ENCODE data around the gene TMEM234.
A peak's percentile ranks its signal among the peaks of the same experiment; 100 is the strongest.

Gene TMEM234

DNA sequence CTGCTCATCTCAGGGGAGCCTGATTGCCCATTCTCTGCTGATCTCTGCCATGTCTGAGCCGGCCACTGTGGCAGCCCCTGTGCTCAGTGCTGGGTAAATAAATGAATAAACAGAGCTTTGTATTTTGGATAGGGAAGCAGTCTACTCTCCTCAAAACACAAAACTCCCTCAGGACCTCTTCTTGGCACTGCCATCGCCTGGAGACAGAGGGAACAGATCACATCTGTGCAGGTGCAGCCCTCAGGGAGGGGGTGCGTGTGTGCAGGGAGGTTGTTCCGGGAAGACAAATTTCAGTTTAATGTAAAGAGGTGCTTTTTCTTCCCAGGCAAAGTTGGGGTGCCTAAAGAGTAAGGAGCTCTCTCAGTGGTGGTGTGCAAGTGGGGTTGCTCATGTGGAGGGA is 17.2 kb upstream of the TMEM234 start:
- TF ChIP-seq, protein P1, sequence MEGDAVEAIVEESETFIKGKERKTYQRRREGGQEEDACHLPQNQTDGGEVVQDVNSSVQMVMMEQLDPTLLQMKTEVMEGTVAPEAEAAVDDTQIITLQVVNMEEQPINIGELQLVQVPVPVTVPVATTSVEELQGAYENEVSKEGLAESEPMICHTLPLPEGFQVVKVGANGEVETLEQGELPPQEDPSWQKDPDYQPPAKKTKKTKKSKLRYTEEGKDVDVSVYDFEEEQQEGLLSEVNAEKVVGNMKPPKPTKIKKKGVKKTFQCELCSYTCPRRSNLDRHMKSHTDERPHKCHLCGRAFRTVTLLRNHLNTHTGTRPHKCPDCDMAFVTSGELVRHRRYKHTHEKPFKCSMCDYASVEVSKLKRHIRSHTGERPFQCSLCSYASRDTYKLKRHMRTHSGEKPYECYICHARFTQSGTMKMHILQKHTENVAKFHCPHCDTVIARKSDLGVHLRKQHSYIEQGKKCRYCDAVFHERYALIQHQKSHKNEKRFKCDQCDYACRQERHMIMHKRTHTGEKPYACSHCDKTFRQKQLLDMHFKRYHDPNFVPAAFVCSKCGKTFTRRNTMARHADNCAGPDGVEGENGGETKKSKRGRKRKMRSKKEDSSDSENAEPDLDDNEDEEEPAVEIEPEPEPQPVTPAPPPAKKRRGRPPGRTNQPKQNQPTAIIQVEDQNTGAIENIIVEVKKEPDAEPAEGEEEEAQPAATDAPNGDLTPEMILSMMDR (IDR thresholded peaks at IDR 0.05; ENCODE audit: insufficient read depth, missing control alignments), result no peak
- FAIRE-seq, result no peak
- DNase-seq (ENCODE audit: insufficient read length, low spot score), result no peak

DNA sequence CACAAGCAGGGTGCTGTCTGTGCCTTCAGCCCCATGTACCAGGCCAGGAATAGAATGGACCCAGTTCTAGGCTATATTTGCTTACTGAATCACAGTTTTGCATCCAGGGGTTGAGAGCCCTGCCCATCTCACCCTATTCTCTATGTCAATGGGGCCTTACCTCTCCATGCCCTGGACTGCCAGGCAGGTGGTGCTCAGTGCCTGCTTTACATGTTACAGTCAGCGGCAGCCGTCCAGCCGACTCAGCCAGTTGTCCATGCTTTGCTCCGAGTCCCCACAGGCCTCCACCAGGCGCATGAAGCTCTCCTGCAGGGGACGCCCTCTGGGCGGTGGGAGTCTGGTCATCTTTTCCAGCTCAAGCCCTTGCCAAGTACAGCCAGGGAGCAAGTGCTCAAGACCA is 12.6 kb upstream of the TMEM234 start:
- peak; percentile 12 for DNase-seq (ENCODE audit: insufficient read length, low spot score)
- FAIRE-seq, result no peak
- TF ChIP-seq, protein P1 (IDR thresholded peaks at IDR 0.05; ENCODE audit: insufficient read depth, missing control alignments), result no peak

DNA sequence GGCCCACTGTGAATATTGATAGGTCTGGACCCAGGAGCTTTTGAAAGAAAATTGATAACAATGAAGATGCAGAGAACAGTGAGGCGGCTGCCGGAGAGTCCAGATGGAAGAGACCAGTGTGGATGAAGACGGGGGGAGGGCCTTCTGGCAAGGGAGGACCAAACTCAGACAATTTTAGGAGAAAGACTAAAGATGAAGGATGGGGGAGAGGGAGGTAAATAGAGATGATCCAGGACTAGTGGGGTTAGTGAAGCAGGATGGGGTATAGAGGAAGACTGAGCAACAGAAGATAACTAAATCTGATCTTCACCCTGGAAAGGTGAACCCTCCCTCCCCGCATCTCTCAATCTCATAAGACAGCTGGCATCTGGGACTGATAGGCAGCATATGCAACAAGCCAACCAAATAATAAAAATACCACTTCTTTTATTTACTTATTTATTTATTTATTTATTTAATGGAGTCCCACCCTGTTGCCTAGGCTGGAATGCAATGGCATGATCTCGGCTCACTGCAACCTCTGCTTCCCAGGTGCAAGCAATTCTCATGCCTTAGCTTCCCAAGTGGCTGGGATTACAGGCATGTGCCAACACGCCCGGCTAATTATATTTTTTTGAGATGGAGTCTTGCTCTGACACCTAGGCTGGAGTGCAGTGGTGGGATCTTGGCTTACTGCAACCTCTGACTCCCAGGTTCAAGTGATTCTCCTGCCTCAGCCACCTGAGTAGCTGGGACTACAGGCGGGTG is 10.6 kb upstream of the TMEM234 start:
- FAIRE-seq (no peak), DNase-seq (ENCODE audit: insufficient read length, low spot score) (no peak)

DNA sequence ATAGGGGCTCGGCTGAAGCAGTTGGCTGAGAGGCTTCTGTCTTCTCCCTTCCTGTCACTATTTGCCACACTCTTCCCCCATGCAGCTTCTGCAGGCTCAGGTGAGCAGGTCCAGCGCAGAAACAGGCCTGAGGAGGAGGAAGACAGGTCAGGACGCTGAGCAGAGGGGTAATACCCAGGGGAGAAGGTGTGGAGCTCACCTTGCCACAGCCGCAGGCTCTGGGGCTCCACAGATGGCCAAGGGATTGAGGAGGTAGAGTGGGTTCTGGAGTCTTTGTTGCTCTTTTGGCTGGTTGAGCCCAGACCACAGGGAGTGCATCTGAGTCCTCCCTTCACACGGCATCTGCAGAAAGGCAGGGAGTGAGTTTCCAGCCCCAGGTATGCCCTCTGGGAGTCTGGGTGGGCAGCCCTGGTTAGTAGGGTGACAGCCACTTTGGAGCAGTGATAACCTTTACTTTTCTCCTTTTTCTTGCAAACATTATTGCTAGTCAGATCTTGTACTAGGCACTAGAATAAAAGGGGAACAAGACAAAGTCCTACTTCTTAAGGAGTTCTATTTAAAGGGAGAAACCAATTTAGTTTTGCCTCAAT is 9.8 kb upstream of the TMEM234 start:
- DNase-seq (ENCODE audit: insufficient read length, low spot score), result no peak
- no peak for FAIRE-seq
- TF ChIP-seq, protein P1 (IDR thresholded peaks at IDR 0.05; ENCODE audit: insufficient read depth, missing control alignments), result no peak

More for the DNA sequence above, 10.6 kb upstream of the TMEM234 start:
- TF ChIP-seq, protein P1 (IDR thresholded peaks at IDR 0.05; ENCODE audit: insufficient read depth, missing control alignments), result no peak

DNA sequence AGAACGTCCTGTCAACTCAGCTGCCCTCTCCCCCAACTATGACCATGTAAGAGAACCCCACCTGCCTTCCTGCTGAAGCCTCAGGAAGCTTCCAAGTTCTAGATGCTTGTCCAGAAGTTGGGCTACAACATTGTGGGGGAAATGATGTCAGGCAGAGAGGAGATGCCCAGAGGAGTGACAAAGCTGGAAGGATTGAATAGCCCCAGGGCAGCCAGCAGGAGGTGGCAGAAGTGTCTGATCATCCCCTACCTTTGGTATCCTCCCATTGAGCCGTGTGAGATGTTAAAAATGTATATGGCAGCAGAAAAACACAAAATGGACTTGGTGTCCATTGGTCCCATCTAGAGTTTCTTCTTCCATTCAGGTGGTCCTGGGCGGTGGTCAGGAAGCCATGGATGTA is 6.6 kb upstream of the TMEM234 start:
- DNase-seq (ENCODE audit: insufficient read length, low spot score), result no peak
- no peak for FAIRE-seq
- TF ChIP-seq, protein P1 (IDR thresholded peaks at IDR 0.05; ENCODE audit: insufficient read depth, missing control alignments), result no peak

DNA sequence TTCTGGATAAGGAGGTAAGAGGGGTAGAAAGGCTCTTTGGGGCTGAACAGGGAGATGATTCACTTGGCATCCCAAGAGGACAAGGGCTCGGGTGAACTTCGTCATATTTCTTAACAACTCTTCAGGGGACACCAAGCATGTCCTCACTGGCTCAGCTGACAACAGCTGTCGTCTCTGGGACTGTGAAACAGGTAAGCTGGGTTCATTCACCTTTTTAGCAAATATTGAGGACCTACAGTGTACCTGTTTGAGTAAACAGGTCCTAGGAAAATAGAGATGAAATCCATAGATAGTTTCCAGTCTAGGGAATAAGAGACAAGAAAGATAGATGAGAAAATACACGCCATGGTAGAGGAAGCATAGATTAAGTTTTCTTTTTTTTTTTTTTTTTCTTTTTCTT is 2.1 kb upstream of the TMEM234 start:
- no peak for FAIRE-seq
- TF ChIP-seq, protein P1 (IDR thresholded peaks at IDR 0.05; ENCODE audit: insufficient read depth, missing control alignments), result no peak
- no peak for DNase-seq (ENCODE audit: insufficient read length, low spot score)

DNA sequence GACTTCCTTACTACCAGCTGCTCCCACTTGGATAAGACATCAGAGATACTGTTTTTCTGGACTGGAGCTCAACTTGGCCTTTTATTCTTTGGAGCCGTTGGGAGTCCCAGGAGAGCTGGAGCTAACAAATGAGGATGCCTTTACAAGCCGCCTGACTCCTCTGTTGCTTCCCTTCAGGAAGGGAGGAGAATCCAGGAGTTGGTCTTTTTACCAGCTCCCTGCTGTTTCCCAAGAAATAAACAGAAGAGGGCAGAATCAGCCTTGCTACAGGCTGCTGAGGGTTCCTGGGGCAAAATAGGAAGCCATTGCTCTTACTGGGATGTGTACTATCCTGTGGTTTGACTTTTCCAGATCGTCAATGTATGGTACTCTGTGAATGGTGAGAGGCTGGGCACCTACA is 1.5 kb upstream of the TMEM234 start:
- FAIRE-seq (no peak), DNase-seq (ENCODE audit: insufficient read length, low spot score) (no peak)

More for the DNA sequence above, 1.5 kb upstream of the TMEM234 start:
- TF ChIP-seq, protein P1 (IDR thresholded peaks at IDR 0.05; ENCODE audit: insufficient read depth, missing control alignments), result no peak

Data from D721Med (cell line).